Inferior parietal cortex (tissue), 1 donor: ENCODE data around the gene ATP1A4.
"Not testable (repeated sequence)": the region's sequence is repeated elsewhere in the genome, so short reads cannot be mapped to it uniquely, and the experiment has no call there.

Experiments used
- DNase-seq: peaks from one replicate; pipeline ENCODE4 v3.0.0-alpha.2; 2016; ENCODE audit errors: extremely low spot score

Gene ATP1A4

GRCh38 chr1:160123726-160124125 lies 27.7 kb upstream of the ATP1A4 start:
- DNase-seq, result no peak

- DNase-seq, result no peak
Measured at GRCh38 chr1:160124705-160125478, 26.5 kb upstream of the ATP1A4 start.

GRCh38 chr1:160125746-160126145 lies 25.7 kb upstream of the ATP1A4 start:
- no peak for DNase-seq

- not testable (repeated sequence) for DNase-seq
Measured at GRCh38 chr1:160126342-160126741, 25.1 kb upstream of the ATP1A4 start.

GRCh38 chr1:160127381-160127780 lies 24.0 kb upstream of the ATP1A4 start:
- no peak for DNase-seq

- DNase-seq, result no peak
Measured at GRCh38 chr1:160127865-160128523, 23.4 kb upstream of the ATP1A4 start.

- DNase-seq, result no peak
Measured at GRCh38 chr1:160128636-160129035, 22.8 kb upstream of the ATP1A4 start.

GRCh38 chr1:160129046-160129445 lies 22.4 kb upstream of the ATP1A4 start:
- no peak for DNase-seq

- no peak for DNase-seq
Measured at GRCh38 chr1:160129558-160129957, 21.8 kb upstream of the ATP1A4 start.

- DNase-seq, result no peak
Measured at GRCh38 chr1:160129966-160130365, 21.4 kb upstream of the ATP1A4 start.

- no peak for DNase-seq
Measured at GRCh38 chr1:160130486-160130885, 20.9 kb upstream of the ATP1A4 start.

GRCh38 chr1:160130939-160131338 lies 20.5 kb upstream of the ATP1A4 start:
- no peak for DNase-seq

- DNase-seq, result no peak
Measured at GRCh38 chr1:160131803-160132565, 19.4 kb upstream of the ATP1A4 start.

- DNase-seq, result no peak
Measured at GRCh38 chr1:160133990-160134770, 17.2 kb upstream of the ATP1A4 start.

GRCh38 chr1:160134791-160135572 lies 16.4 kb upstream of the ATP1A4 start:
- DNase-seq, result no peak

GRCh38 chr1:160136121-160136925 lies 15.1 kb upstream of the ATP1A4 start:
- no peak for DNase-seq

GRCh38 chr1:160136926-160137200 lies 14.5 kb upstream of the ATP1A4 start:
- no peak for DNase-seq

- DNase-seq, result no peak
Measured at GRCh38 chr1:160137216-160137862, 14.1 kb upstream of the ATP1A4 start.

GRCh38 chr1:160139840-160140239 lies 11.6 kb upstream of the ATP1A4 start:
- no peak for DNase-seq

- no peak for DNase-seq
Measured at GRCh38 chr1:160143695-160144094, 7.7 kb upstream of the ATP1A4 start.
